Measurements from ENCODE around the gene CPXM2.
"Not testable (repeated sequence)": the region's sequence is repeated elsewhere in the genome, so short reads cannot be mapped to it uniquely, and the experiment has no call there.

CPXM2 gene

DNA sequence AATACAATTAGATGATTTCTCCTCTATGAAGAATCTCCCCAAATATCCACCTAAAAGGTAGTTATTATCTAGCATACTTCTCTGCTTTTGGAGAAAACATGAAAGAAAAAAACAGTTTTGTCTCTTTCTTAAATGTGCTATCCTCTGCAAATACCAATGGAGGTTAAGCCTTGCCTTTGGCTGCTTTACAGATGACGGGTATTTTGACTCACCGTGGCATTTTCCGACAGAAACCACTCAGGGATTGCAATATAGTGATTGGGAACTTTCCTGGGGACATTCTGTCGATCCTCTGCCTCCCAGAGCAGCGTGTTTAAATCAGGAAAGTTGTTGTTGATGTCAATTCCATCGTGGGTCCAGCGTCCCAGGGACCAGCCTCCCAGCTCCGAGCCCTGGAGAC lies 124.8 kb downstream of the CPXM2 start:
- DNase-seq: no peak

DNA sequence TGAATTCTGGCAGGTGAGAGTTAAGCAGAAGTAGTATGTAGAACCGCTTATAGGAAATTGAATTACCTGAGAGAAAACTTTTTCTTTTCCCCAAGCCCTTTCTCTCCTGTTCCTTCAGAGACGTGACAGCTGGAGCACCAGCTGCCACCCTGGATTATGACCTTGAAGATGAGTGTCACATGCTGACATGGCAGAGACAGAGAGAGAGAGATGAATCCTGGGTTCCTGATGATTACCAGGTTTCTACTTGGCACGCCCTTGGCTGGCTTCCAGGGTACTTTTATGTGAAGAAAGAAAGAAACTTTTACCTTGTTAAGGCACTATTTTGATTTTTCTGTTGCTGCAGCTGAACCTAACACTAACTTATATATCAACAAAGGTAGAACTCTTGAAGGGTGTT lies 125.6 kb downstream of the CPXM2 start:
- DNase-seq: no peak

- DNase-seq: no peak
Observed at GRCh38 chr10:123761666-123762230, 129.9 kb downstream of the CPXM2 start.

- DNase-seq: no peak
Observed at GRCh38 chr10:123761038-123761428, 130.6 kb downstream of the CPXM2 start.

- DNase-seq: no peak
Observed at GRCh38 chr10:123760356-123761037, 131.1 kb downstream of the CPXM2 start.

- no peak for DNase-seq
Observed at GRCh38 chr10:123759501-123760031, 132.0 kb downstream of the CPXM2 start.

GRCh38 chr10:123759041-123759440 lies 132.6 kb downstream of the CPXM2 start:
- DNase-seq: no peak

DNA sequence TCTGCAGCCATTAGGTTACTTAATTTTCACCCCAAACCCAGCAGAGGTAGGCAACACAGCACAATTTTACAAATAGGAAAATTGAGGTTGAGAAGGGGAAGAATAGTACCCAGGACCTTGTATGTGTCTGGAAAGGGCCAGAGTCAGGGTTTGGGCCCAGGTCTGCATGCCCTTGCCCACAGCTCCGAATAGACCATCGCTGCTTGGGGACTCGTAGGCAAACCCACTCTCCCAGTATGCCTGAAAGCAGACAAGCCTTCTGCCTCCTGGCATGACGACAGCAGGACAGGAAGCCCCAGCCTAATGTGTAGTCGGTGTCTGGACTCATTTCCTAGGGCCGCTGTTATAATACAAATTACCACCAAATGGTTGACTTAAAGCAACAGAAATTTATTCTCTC lies 133.8 kb downstream of the CPXM2 start:
- no peak for DNase-seq

DNA sequence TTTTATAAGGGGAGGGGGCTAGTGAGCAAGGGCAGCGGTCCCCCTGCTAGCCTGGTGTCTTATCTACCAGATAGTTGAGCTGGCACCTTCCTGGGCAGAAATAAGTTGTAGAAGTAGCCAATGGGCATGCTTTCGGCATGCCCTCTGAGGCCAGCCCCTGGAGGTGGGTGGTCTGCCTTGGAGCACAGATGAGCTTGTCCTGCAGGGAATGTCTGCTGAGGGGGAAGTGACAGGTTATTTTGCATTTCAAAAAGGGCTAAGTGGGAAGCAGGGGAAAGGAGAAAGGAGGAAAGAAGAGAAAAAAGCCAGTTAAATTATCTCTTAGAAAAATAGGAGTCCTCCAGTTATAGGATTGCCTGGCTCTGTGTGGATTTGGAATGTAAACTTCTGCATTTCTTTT lies 136.5 kb downstream of the CPXM2 start:
- DNase-seq: no peak

- no peak for DNase-seq
Observed at GRCh38 chr10:123754123-123754522, 137.5 kb downstream of the CPXM2 start.

DNA sequence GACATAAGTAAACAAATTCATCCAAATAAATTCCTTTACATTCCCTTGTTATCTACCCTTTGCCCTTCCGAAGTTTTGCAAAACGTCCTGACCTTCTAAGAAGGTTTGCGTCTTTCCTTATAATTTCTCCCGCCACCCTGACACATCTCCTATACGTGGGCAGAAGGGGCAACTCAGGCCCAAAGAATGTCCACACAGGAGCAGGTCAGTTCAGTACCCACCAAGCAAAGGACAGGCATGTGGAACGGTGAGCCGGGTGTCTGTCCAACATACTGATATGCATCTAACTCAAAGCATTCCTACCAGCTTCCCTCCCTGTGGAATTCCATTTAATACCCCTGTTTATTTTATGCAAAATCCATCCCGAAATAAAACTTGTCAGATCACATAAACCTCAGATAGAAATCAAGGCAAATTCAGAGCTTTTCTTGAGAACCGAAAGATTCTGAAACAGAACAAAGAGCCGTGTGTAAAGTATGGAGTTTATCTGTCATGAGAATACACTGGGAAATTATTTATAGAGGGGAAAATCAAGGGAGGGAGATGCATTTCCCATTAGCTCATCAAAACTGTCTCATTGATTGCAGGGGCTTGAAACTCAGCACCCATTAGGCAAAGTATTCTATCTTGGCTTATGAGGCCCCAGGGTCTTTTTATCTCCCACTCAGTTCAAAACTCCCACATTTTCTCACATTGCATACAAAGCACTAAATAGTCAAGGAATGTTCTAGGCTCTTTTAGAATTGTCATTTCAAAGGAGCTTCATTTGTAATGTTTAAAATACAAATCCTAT lies 140.1 kb downstream of the CPXM2 start:
- DNase-seq: no peak

DNA sequence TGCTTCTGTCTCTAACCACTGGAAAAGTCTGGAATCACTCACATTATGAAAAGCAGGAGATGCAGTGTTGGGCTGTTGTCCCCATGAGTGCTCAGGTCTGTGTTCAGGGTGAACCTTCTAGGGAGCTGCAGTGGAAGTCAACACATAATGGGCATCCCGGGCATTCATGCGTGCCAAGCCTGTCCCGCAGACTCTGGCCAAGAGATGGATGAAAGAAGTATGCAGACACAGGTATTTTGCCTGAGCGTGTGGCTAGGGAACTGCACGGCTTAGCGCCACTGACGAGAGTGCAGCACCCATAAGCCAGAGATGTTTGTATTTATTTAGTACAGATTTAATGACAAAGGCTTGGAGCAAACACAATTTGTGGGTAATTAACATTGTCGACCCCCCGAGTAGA lies 140.7 kb downstream of the CPXM2 start:
- no peak for DNase-seq

DNA sequence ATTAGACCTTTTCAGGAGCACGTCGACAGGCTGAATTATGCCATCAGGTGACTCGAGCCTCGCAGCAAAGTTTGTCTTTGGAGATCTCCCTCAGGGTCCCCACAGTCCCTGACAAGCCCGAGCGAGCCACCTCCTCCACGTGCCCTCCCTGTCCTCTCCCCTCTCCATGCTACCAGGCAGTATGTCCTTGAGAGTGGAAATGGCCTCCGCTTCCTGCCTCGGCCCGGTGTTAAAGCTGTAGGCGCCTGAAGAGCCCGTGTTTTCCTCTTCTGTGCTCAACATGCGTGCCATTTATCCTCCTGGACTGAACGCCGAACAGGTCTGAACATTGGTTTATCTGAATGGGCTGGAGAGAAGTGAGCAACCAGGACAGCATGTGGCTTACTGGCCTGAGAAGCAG lies 142.9 kb downstream of the CPXM2 start:
- no peak for DNase-seq

DNA sequence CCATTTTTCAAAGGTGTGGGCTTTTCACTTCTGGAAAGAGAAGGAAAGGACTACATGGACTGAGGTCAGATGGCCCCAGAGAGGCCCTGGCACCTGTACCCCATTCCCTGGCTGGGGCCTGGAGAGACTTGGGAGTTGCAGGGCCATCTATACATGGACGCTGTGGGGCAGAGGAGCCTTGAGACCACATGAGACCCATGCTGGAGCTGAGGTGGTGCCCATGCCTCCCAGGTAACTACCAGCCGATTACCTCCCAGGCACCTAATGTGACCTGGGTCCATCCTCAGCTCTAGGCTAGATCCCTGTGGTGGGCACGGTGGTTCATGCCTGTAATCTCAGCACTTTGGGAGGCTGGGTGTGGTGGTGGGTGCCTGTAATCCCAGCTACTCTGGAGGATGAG lies 144.2 kb downstream of the CPXM2 start:
- DNase-seq: no peak

- no peak for DNase-seq
Observed at GRCh38 chr10:123746942-123747341, 144.7 kb downstream of the CPXM2 start.

DNA sequence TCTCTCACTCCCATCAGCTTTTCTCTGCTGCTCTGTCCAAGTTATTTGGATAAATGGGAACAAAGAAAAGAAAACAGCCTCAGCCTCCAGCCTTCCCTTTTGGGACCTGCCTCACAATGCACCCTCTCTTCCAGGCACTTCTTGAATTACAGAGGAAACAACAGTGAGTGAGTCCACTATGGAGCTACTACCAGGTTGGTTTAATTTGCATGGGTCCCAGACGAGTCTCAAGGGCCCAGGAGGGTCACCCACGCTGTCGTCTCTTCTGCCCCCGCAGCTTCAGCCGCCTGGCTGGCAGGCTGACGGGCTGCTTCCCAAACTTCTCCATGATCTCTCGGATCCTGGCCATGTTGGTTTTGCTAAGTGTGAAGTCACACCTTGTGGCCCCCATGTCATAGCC lies 145.1 kb downstream of the CPXM2 start:
- DNase-seq: no peak

- DNase-seq: no peak
Observed at GRCh38 chr10:123746061-123746460, 145.5 kb downstream of the CPXM2 start.

- no peak for DNase-seq
Observed at GRCh38 chr10:123744224-123744536, 147.4 kb downstream of the CPXM2 start.

GRCh38 chr10:123743441-123744223 lies 148.0 kb downstream of the CPXM2 start:
- DNase-seq: no peak

GRCh38 chr10:123742751-123743440 lies 148.7 kb downstream of the CPXM2 start:
- DNase-seq: no peak

GRCh38 chr10:123741711-123742110 lies 149.9 kb downstream of the CPXM2 start:
- no peak for DNase-seq

DNA sequence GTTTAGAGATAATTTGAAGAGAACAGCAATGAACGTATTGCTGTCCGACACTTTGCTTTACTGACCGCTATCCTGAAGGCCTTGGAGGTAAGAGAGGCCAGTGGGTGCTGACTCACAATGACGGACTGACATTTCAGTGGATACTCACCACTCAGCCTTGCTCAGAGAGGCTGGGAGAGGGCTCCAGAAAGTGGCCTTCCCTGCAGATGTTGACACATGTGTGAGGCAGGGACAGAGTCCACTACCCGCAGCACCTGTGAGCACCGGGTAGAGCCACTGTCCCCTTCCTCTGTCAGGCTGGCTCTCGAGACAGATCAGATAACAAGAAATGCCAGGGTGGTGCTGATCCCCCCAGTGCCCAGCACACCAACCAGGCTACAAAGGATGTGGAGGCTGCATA lies 150.5 kb downstream of the CPXM2 start:
- DNase-seq: no peak

DNA sequence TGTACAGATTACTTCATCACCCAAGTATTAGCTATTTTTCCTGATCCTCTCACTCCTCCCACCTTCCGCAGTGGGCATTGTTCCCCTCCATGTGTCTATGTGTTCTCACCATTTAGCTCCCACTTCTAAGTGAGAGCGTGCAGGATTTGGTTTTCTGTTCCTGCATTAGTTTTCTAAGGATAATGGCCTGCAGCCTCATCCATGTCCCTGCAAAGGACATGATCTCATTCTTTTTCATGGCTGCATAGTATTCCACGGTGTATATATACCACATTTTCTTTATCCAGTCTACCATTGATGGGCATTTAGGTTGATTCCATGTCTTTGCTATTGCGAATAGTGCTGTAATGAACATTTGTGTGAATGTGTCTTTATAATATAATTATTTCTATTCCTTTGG lies 154.7 kb downstream of the CPXM2 start:
- not testable (repeated sequence) for DNase-seq
